H4 (cell line): Measurements from ENCODE around the gene PRKCZ. TPM values are rescaled to one million over a fixed set of nuclear protein-coding genes. Genes with fewer than 3 reads are reported as not detected.

Experiments used
- DNase-seq: peaks from one replicate; pipeline ENCODE4 v3.0.0-alpha.2; 2015; ENCODE audit warnings: low spot score
- total RNA-seq: library from RNA; depleted of rRNA; stranded (reverse); fragments of >200 nt; shearing (Covaris generic); gene quantifications from 2 replicates; pipeline ENCODE4 v1.2.3, GENCODE V29; 2014

Gene PRKCZ
- total RNA-seq, 1 experiment from 2014 or later: 11.4 TPM

- DNase-seq: no peak
Observed at GRCh38 chr1:2045468-2046173, 4.6 kb upstream of the PRKCZ start.

DNA sequence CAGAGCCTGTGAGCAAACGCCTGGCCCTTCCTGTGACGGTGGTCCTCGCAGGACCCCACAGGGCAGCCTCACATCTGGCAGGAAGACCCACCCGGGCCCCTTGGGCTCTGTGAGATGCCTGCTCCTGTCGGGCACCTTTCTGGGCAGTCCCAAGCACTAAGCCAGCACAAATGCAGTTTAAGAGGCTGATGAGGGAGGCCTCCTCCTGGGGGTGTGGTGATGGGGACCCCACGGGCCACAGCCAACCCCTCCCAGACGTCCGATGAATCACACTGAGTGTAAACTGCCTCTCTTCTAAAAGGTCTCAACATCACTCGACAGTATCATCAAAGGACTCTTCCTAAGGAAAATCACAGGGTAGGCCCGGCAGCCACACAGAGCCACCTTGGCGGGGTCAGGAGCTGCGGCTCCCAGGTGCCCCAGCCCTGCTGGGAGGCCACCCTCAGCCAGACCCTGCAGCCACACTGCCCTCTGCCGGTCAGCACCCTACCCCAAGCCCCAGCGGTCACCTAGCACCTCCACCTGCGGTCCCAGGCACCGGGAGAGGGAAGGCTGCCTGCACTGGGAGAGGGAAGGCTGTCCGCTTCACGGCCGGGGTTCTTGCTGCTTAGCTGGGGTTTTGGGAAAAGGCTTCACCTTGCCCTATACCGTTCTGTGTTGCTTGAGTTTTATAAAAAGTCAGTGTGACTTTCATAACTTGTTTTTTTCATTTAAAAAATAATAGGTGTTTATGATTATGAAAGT, 3.9 kb upstream of the PRKCZ start:
- DNase-seq: no peak

DNA sequence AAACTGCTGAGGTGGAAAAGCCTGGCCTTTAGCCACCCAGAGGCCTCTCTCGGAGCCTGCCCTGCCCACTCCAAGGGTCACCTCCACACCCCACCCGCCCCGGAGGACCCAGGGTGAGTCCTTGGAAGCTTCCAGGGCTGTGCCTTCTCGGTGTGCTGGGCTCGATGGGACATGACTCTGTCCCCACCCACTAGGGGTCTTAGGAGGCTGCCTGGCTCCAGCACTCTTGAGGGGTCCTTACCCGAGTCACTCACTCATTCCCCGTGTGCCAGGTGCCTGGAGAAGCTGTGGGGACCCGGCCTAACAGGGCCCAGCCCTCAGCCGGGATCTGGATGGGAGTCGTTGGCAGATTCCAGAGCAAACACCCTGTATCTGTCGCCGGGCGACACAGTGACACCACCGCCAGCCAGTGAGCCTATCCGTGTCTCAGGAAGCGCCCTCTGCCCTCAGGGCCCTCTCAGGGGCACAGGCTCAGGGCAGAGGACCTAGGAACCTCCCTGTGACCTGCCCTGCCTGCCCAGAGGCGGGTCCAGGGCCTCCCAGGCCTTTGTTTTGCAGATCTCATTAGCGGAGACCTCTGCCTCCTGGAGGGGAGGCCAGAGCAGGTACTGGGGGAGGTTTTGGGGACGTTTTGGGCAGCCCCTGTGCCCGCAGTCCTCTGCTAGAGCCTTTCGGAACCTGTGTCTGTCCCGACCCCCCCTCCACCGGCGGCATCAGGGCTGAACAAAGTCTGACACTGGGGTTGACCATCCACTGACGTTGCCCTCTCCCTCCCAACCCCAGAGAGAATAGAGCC, 3.1 kb upstream of the PRKCZ start:
- no peak for DNase-seq

DNA sequence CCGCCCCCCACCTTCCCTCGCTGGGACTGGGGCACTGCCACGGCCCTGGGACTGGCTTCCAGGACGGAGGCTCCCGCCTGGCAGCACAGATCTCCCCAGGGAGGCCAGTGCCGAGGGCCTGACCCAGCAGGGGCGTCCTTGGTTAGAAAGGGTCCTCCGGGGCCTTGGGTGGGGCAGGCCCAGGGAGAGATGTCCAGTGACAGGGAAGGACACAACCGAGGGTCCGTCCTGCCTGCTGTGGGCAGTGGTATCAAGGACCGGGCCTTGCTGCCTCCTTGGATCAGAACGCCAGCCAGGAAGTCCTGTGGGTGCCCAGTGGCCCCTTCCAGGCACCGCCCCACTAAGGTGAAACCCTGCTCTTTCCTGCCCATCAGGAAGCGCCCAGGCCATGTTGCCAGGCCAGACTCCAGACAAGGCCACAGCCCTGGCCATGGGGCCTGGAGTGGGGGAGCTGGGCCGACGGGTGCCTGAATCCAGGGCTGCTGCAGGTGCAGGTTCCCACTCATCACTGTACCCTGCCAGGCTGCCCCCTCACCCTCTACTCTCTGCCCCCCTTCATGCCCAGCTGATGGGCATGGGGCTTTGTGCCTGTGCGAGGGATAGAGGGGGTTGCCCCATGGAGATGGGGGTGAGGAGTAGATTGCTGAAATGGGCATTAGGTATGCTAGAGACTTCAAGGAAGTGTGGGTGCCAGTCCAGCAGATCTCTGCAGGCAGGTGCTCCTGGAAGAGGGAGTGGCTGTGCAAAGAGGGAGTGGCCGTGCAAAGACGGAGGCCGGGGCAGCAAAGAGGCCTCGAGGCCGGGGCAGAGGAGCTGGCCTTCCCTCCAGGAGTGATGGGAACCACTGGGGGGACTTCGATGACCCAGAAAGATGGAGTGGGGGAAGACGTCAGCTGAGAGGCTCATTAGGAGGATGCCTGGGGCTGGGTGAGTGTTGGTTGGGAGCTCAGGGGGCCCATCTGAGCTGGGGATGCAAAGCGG, 2.2 kb upstream of the PRKCZ start:
- DNase-seq: no peak

- DNase-seq: no peak
Observed at GRCh38 chr1:2049225-2049717, 940 bp upstream of the PRKCZ start.

- DNase-seq: no peak
Observed at GRCh38 chr1:2050461-2050792, 216 bp downstream of the PRKCZ start.

DNA sequence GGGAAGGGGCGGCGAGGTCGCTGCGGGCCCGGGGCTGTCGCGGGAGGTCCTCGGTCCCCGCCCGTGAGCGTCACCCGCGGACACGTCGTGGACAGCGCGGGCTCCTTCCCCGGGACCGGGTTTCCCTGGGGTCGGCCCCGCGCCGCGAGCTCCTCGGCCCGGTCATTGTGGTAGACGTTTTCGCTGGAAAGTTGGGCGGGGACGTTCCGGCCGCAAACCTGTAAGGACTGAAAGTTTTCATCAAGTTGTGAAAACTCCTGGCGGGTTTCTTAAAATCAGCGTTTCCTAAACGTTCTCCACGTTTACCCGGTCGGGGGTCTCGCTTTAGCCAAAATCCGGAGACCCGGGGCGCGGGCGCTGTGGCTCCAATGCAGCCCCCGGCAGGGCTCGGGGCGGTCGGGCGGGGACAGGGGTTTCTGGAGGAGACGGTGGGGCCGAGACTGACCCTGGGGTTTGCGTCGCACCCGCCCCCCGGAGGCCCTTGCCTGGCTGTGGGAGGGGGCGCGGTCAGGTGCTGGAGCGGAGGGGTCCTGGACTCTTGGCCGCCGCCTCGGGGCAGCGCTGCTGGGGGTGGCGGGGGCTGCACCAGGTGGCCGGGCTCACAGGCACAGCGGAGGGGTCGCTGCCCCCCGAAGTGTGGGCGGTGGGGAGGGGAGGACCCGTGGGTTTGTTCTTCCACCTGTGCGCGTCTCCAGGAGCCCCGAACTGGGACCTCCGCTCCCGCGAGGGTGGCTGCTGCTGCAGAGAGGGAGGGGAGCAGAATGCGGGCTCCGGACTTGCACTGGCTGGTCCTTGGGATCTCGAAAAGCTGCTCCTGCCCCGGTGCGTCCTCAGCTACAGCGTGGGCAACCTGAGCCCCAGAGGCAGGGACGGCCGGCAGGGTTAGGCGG, 827 bp downstream of the PRKCZ start:
- no peak for DNase-seq

DNA sequence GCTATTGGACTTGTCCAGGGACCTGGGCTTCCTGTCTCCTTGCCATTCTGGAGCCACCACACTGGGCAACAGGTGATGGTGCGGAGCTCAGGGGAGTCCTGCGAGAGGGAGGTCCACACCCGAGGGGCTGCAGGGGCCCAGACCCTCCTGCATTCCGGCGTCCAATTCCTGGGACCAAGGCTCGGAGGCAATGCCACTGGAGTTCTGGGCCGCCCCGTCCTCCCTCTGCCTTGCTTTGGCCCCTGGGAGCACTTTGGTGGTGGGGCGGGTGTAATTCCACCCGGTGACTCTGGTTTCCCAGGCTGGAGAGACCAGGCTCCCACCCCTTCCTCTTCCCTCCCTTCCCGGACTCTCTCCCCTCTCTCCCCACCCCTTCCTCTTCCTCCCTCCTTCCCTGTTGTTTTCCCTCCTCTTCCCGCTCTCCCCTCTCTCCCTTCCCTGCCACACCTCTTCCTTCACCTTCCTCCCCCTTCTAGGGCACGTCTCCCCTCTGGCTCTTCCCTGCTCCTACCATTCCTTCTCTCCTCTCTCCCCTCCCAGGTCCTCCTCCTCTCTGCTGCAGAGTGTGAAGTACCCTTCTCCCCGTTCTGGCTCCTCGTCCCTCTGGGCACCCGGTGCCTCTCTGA, 2.0 kb downstream of the PRKCZ start:
- DNase-seq: no peak

DNA sequence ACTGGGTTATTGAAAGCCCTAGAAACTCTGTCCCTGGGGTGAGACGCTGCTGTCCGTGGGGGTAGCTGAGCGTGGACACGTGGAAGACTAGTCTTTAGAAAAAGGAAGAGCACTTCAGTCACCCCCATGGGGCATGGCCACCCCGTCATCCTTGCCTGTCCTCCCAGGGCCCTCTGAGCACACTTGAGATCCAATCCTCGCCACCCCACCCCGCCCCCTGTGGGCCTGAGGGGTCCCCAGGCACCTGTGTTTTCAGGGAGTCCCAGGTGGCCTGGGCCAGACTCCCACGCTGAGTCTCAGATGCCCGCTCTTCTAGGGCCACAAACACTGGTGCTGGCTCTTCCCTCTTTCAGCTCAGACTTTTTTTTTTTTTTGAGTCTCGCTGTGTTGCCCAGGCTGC, 2.5 kb downstream of the PRKCZ start:
- no peak for DNase-seq

DNA sequence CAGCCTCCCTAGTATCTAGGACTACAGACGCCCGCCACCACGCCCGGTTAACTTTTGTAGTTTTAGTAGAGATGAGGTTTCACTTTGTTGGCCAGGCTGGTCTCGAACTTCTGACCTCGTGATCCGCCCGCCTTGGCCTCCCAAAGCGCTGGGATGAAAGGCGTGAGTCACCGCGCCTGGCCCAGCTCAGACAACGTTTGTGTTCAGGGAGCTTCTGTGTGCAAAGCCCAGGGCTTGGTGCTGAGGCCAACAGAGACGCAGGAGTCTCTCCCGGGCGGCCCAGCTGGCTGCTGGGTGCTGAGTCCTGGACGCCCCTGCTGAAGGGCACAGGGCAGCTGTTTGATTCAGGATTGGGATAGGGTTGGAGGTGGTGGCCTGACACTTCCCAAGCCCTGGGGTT, 3.0 kb downstream of the PRKCZ start:
- no peak for DNase-seq

GRCh38 chr1:2053784-2054376, 3.7 kb downstream of the PRKCZ start:
- no peak for DNase-seq

DNA sequence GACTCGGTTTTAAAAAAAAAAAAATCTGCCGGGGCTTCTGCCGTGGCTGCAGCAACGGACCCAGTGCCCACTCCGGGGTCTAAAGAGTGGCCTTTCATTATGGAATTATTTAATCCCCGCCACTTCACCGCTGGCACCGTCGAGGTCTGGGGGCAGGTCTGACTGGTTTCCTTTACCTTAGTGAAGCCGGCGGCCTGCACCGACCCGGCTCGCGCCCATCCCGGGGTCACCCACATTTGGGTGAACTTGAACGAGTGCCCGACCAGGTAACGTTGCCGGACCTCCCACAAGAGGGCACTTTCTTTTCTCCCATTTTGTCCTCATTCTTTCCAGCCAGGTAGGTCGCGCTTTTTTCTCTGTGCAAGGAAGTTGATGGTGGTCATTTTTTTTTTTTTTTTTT, 4.3 kb downstream of the PRKCZ start:
- no peak for DNase-seq

GRCh38 chr1:2055911-2056575, 5.8 kb downstream of the PRKCZ start:
- no peak for DNase-seq

DNA sequence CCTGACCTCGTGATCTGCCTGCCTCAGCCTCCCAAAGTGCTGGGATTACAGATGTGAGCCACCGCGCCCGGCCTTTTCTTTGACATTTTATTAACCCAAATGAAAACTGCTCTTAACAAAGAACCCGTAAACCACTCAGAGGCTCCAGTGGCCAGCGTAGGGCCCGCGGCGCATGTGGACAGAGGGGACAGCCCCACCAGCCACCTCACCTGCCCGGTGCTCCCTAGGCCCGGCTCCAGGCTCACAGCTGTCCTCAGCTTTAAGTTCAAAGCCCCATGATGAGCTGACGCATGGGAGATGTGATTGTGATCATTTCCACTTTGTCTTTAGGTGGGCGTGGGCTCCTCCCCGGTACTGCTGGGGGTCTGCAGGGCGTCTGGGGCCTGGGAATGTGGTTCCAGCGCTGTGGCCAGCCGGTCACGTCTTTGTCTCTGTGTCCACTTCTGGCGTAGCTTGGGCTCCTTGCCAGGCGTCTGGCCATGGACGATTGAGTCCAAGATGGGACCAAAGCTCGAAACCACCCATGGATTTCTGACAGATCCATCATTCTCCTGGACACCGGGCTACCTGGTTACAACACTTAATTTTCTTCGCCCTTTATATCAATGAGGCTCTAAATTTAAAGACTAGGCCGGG, 6.9 kb downstream of the PRKCZ start:
- no peak for DNase-seq

DNA sequence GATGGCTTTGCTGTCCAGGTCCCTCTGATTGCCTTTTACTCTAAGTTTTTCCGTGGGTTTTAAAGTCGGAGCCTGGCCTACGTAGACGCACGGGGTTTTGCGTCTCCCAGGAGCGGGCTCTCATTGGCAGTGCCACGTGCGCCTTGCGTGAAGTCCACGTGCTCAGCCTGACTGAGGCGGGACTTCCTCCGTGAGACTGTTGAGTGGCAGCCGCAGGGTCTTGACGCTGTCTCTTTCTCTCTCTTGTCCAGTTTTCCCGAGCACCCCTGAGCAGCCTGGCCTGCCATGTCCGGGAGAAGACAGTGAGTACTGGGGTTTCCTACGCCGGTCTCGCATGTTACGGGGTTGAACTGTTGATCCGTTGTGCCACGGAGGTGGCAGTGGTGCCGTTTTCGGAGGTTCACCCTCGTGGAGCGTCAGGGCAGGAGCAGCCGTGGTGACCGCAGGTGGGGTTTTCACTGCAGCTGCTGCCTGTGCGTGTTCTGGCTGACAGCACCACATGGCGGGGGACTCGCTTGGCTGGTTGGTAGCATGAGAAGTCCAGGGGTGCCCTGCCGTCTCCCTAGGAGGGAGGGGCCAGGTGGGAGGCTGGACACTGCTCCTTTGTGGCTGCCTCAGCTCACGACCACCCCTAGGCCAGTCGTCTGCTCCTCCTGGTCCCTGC, 9.2 kb downstream of the PRKCZ start:
- no peak for DNase-seq

DNA sequence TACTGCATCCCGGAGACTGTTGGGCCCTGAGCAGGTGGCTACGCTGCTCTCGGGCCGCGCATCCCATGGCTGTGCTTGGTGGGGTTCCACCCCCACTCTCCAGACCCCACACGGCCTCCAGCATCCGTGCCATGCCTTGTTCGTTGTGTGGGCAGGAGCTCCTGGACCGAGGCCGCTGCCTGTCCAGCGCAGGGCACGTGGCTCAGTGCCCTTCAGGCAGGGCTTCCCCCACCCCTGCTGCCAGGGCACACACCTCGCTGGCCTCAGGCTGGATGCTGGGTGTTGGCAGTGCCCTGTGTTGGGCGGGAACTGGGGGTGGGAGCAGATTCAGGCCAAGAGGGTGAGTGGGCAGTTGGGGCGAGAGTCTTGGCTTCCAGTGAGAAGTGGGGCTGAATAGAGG, 9.9 kb downstream of the PRKCZ start:
- no peak for DNase-seq

GRCh38 chr1:2060535-2060934, 10.3 kb downstream of the PRKCZ start:
- no peak for DNase-seq
